Measurements from ENCODE around the gene IL12RB1. TPM values are rescaled to one million over a fixed set of nuclear protein-coding genes. Genes with fewer than 3 reads are reported as not detected.
"Not testable (repeated sequence)": the region's sequence is repeated elsewhere in the genome, so short reads cannot be mapped to it uniquely, and the experiment has no call there.

The IL12RB1 gene
- total RNA-seq, 1 experiment from 2014 or later: not detected

- peak; percentile 79 for DNase-seq (ENCODE audit: low spot score)
These were observed 26.3 kb upstream of the IL12RB1 start for GRCh38 chr19:18112989-18113478.

GRCh38 chr19:18110609-18111232 is 24.0 kb upstream of the IL12RB1 start:
- peak; percentile 48 for DNase-seq (ENCODE audit: low spot score)

- DNase-seq (ENCODE audit: low spot score): peak; percentile 39
These were observed 23.2 kb upstream of the IL12RB1 start for GRCh38 chr19:18109733-18110608.

- peak; percentile 23 for DNase-seq (ENCODE audit: low spot score)
These were observed 22.6 kb upstream of the IL12RB1 start for GRCh38 chr19:18109341-18109732.

GRCh38 chr19:18108897-18109296 is 22.2 kb upstream of the IL12RB1 start:
- DNase-seq (ENCODE audit: low spot score): peak; percentile 59

- no peak for DNase-seq (ENCODE audit: low spot score)
These were observed 20.5 kb upstream of the IL12RB1 start for GRCh38 chr19:18107235-18107634.

- not testable (repeated sequence) for DNase-seq (ENCODE audit: low spot score)
These were observed 18.5 kb upstream of the IL12RB1 start for GRCh38 chr19:18105259-18105658.

GRCh38 chr19:18104793-18105131 is 18.0 kb upstream of the IL12RB1 start:
- no peak for DNase-seq (ENCODE audit: low spot score)

- DNase-seq (ENCODE audit: low spot score): no peak
These were observed 16.3 kb upstream of the IL12RB1 start for GRCh38 chr19:18102916-18103542.

- DNase-seq (ENCODE audit: low spot score): no peak
These were observed 14.5 kb upstream of the IL12RB1 start for GRCh38 chr19:18101268-18101667.

- DNase-seq (ENCODE audit: low spot score): no peak
These were observed 14.0 kb upstream of the IL12RB1 start for GRCh38 chr19:18100710-18101109.

GRCh38 chr19:18099623-18099995 is 12.9 kb upstream of the IL12RB1 start:
- no peak for DNase-seq (ENCODE audit: low spot score)

- DNase-seq (ENCODE audit: low spot score): no peak
These were observed 12.3 kb upstream of the IL12RB1 start for GRCh38 chr19:18098891-18099622.

- DNase-seq (ENCODE audit: low spot score): no peak
These were observed 11.5 kb upstream of the IL12RB1 start for GRCh38 chr19:18097993-18098890.

- DNase-seq (ENCODE audit: low spot score): peak; percentile 75
These were observed 10.7 kb upstream of the IL12RB1 start, which contains the start of gene MAST3 for GRCh38 chr19:18097217-18097992. MAST3 (plus strand) TSS chr19:18097778; CDS start chr19:18097793, 15 bp downstream.

GRCh38 chr19:18096258-18096657 is 9.5 kb upstream of the IL12RB1 start:
- no peak for DNase-seq (ENCODE audit: low spot score)

GRCh38 chr19:18093439-18094161 is 6.9 kb upstream of the IL12RB1 start:
- no peak for DNase-seq (ENCODE audit: low spot score)

GRCh38 chr19:18091217-18091608 is 4.5 kb upstream of the IL12RB1 start:
- no peak for DNase-seq (ENCODE audit: low spot score)

- DNase-seq (ENCODE audit: low spot score): no peak
These were observed 3.9 kb upstream of the IL12RB1 start for GRCh38 chr19:18090545-18091216.

Measured in HT-29 (cell line).